Islet of Langerhans (tissue), 1 donor: ENCODE measurements around the gene IMPG1.
"Not testable (repeated sequence)": the region's sequence is repeated elsewhere in the genome, so short reads cannot be mapped to it uniquely, and the experiment has no call there.

Experiments used
- FAIRE-seq: peaks from one replicate; lab custom pipeline; 2011; peaks lifted over from hg19 to GRCh38; lab: Jason Lieb, UNC

Gene IMPG1

DNA sequence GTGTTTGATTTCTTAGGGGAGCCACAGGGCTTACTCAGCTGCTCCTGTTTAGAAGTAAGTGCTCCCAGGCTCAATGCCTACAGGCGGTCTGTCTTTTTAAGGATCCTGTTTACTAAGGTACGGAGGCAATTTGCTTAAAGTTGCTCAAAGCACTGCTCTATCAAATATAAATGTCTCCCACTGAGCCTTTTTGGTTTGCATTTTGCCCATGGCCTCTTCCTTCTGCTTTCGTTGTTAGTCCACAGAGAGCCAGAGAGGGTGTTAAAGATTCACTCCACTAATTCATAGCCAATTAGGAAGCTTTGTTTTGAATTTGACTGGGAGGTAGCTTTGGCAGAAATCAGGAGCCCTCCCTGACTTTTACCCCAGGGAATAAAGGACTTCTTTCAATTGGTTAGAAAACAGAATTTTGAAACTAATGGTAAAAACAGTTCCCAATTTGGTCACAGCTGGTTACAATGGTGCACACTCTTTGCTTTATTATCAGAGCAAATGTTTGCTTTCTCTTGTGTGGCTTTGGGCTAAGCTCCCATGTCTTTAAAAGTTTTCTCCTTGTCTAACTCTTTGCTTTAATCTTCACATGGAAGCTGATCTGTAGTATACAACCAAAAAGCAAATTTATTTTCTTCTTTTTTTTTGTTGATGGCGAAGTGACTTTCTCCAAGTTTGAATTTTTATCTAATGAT, 126.2 kb downstream of the IMPG1 start:
- no peak for FAIRE-seq

DNA sequence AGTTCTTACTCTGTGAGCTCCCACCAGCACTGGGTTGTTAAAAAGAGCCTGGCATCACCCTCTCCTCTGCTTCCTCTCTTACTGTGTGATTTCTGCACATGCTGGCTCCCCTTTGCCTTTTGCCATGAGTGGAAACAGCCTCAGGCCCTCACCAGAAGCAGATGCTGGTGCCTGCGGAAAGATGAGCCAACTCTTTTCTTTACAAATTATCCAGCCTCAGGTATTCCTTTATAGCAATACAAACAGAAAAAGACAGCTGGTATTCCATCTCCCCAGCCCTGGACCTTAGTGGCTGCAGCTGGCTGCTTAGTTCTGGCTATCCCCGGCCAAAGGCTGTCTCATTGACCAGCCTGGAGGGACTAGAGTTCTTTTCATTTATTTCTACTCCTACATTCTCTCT, 129.1 kb downstream of the IMPG1 start:
- FAIRE-seq: no peak

DNA sequence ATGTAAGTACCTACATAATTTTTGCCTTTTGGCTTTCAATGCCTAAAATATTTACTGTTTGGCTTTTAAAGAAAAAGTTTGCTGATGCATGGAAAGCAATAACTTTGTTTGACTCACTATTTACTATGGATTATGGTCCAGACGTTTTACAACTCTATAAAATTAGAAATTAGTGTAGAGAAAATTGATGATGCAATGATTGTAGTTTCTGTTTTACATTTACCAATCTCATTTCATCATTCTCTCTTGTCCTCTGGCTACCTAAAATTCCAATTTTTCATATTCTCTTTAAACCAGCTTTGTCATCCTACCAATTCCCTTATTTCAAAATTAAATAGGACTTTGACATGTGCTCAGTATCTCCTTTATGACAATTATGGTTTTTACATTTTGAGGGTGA, 131.0 kb downstream of the IMPG1 start:
- no peak for FAIRE-seq

DNA sequence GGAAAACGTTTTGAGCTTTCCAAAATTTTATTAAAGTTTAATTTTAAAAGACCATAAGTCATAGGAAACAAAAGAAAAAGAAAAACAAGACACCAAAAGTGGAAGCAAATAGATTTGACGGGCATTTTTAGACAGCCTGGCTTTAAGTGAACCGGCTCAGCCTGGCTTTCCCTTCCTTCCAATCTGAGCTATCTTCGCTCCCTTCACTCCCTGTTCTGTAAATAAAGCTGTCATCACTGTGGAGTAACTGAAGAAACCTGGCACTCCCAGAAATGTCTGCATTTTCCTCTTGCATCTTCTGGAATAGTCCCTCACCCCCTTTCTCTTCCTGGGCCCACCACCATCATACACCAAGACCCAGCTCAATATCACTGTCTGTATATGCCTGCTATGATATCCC, 131.9 kb downstream of the IMPG1 start:
- FAIRE-seq: no peak

DNA sequence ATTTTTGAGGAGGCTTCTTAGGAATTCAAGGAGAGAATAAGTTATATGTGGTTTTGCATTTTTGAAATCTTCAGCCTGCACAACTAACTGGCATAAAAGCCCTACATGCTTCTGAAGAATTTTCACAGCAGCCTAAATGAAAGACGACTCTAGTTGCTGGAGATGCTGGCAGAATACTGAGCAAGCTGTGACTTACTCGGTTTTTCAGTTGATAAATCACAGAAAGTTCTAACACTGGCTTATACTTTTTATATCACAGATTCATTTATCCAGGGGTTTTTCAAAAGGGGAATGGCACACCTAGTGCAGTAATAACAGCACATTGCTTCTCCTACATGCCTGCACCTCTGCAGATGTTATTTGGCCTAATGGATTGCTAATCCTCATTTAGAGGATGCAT, 134.6 kb downstream of the IMPG1 start:
- no peak for FAIRE-seq

DNA sequence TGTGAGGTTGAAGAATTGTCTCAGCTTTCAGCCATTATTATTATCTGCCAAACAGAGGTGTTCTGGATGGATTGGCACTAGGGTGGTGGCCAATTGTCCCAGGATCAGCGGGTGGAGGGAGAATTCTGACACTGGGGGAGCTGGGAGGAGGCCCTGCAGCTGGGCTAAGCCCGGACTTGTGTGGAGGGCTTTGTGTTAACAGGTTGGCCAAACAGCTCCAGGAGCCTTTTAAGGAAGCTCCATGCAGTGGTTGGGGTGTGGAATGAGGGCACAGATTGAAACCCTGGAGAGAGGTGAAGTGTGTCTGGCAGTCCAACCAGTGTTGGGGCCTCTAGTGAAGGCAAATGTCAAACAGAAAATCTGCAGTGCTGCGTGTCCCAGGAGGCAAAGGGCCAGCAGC, 135.8 kb downstream of the IMPG1 start:
- FAIRE-seq: no peak

DNA sequence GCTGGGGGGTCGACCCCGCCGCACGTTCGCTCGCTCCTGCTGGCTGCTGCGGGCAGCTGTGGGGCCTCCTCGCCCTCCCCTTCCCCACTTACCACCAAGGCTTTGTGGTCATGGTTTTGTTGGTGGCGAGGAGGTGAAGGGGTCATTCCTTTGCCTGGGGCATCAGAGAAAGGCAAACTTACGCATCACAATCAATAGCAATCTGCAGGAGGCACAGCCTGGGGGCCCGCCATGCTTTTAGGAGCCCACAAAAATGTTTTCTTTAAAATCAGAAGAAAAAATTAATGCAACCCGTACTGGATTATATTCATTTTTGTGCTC, 137.0 kb downstream of the IMPG1 start:
- FAIRE-seq: no peak

DNA sequence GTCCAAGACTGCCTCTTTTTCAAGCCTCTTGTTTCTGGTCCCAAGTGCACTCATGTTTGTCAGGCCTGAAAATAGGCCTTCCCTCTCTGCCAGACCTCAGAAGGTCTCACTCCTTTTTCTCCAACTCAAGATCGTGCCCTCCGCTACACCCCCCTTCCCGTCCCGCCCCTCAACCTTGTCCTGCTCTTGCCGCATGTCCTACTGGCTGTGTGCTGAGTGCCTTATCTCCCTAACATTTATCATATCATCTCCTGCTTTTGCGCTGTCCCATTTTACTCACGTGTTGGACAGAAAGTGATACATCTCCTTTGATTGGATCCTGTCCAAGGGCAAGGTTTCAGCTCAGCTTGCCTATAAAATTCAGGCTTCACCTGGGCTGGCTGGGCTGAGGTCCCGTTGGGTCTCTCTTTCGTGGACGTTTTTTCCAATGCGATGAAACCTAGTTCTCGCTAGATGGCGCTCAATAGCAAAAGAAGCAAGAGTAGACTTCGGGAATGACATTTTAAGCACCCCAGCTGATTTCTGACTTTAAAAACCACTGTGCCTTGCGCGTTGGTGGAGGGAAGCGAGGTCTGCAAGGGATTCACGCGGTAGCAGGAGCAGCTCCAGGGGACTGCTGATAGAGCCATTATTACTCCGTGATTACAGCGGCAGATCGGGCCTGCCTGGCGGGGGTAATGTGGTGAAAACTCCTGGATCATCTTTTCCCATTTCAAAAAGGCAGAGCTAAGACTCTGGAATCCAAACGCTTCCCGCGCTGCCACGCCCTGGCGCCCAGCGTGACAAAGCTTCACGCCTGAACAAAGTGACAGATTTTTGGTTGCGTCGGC, 137.6 kb downstream of the IMPG1 start:
- FAIRE-seq: peak; percentile 69

DNA sequence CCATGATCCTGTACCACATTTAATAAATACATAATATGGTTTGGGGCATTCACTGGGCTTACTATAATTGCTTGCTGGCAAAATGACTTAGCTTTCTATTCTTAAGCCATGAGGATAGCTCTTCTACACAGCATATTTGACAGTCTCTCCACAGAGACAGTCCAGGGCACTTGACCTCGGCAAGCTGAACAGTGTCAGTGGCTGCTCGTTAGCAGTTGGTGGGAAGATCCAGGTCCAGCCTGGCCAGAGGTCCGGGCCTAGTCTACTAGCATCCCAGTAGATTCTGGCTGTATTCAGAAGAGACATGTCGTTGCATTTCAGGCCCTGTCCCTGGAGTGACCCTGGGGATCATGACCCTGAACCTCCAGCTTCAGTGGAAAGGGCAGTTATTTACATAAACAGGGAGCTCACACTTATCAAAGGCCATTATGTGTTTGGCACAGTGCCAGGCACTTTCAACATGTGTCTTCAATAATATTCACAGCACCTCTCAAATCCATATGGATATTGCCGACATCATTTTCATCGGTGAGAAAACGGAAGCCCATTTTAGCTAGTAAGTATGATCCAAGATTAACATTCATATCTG, 139.0 kb downstream of the IMPG1 start:
- FAIRE-seq: no peak

DNA sequence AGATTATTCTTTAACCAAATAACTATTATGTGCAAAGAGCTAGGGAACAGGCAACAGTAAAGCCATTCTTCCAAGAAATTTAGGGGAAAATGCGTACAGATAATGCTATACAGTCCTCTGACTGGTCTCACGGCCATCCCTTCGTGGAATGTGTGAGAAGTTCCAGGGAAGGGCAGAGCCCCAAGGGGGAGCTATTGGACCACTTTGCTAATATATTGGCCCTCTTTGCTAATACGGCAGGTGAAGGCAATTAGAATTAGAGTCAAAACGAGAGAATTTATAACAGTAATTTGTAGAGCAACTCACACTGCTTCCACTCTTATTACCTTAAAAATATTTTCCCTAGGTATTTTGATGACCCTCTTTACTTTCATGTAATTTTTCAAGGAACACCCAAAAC, 140.4 kb downstream of the IMPG1 start:
- no peak for FAIRE-seq

DNA sequence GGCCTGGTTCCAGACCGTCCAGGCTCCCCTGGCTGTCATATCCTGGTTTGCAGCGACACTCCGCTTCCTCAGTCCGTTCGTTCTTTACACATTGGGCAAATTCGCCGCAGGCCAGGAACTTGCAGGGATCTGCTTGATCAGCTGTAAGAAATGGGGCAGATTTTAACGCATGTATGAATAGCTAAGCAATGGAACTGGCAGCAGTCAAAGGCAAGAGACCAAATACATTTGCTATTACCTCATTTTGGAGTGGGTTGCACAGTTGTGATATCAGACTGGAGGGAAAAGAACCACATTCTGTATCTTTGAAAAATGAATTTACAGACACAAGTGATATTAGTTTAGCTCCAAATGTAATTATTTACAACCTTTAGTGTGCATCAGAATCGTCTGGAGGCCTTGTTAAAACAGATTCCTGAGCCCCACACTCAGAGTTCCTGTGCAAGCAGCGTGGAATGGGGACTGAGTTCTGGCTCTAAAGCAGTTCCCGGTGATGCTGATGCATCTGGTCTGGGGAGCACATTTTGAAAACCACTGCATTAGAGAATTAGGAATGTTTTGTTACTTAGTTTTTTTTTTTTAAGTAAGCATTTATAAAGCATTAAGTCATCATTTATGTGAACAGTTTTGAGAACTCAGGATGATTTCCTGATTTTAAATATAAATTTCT, 141.3 kb downstream of the IMPG1 start:
- FAIRE-seq: no peak

DNA sequence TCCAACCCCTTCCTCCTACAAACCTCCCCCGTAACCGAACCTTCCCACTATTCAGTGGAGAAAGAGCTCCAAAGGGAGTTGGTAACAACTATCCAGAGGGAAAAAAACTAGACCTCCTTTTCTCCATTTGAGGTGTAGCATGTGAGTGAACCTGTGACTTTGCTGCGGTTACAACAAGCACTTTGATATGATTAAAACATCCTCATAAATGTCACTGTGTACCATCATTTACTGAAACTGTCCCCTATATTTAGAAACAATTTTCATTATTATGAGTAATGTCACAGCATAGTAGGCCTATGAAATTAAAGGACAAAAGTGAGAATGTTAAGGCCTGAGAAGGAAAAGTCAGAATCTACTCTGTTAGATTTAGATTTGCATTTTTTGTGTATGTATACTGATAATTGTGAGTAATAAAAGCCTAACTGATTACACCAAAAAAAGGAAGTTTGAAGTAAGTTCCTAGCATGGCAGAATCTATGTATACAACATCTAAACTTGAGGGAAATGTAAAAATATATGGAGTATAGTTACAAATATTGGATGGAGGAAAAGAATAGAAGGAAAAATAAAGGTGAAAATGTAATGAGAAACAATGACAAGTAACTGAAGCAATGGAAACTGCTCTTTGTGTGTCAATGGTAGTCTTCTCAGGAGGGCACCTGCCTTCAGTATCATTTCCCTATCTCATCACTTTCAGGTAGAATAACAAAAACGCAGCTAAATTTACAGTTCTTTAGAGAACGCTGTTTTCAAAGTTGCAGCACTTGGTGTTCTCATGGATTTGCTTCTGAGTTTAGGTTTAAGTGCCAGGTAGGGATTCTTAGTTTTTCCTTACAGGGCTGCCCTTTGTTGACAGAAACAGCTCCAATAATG, 145.9 kb downstream of the IMPG1 start:
- no peak for FAIRE-seq

DNA sequence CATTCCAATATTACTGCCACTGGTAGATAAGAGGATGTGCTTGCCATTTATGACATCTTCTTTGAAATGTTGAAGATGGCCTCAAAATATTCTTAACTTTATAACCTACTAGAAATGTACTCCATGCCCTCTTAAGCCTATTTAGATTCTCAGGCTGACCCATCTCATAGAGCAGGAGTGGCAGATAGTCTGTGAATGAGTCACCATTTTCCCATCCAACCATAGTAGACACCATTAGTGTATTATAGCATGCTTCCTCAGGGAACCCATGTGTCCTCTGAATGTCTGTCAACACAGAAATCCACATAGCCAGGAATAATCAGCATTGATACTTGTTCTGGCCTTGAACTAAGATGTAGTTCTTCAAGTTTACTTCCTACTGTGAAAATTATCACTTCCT, 150.2 kb downstream of the IMPG1 start:
- FAIRE-seq: no peak

DNA sequence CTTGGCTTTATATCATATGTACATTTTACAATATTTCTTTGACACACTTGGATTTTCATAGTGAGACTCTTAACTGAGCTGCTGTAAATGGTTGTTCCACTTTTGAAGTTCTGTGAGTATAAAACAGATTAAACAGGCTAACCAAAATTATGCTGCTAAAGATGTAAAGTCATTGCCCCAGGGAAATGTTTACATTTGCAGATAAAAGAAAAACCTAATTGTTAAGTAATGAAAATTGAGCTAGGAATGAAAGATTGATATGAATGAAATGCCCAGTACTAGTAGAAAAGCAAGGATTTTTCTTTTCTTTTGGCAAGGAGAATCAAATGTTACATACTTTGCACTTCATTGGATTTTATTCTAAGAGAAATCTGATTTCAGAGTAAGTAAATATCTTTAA, 159.4 kb downstream of the IMPG1 start:
- FAIRE-seq: no peak

DNA sequence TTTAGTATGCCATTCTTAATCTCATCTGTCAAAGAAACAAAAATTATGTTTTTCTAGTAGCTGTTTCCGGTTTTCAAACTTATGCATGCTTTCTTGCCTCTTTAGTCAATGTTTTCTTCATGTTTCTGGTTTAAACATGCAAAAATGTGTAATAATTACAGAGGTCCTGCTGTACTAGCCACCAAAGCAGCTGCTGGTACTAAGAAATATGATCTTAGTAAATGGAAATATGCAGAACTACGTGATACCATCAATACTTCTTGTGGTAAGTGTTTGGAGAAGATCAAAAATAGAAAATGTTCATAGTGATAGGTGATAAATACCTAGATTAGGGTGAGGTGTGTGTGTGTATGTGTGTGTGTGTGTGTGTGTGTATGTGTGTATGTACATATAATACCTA, 165.0 kb downstream of the IMPG1 start:
- FAIRE-seq: peak; percentile 45

DNA sequence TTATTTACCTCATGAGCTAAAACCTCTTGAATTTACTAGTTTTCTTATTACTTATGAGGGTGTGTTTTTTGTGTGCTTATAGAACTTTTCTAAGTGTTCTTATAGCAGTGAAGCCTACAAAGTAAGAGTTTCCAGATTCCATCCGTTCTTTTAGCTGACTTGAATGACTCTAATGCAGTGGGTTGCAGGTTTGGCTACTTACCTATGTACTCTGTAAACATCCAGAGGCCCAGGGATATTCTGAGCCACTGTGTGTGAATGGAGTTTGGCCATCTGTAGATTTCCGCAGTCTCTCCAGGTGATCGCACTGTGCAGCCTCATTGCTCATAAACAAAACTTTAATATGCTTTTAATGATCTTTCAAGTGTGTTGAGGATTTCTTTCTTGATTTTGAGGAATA, 165.6 kb downstream of the IMPG1 start:
- no peak for FAIRE-seq

DNA sequence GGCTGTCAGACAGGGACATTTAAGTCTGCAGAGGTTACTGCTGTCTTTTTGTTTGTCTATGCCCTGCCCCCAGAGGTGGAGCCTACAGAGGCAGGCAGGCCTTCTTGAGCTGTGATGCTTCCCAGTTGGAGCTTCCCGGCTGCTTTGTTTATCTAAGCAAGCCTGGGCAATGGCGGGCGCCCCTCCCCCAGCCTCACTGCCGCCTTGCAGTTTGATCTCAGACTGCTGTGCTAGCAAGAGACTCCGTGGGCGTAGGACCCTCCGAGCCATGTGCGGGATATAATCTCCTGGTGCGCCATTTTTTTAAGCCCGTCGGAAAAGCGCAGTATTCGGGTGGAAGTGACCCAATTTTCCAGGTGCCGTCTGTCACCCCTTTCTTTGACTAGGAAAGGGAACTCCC, 167.3 kb downstream of the IMPG1 start:
- not testable (repeated sequence) for FAIRE-seq

DNA sequence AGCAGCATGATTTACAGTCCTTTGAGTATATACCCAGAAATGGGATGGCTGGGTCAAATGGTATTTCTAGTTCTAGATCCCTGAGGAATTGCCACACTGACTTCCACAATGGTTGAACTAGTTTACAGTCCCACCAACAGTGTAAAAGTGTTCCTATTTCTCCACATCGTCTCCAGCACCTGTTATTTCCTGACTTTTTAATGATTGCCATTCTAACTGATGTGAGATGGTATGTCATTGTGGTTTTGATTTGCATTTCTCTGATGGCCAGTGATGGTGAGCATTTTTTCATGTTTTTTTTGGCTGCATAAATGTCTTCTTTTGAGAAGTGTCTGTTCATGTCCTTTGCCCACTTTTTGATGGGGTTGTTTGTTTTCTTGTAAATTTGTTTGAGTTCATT, 172.2 kb downstream of the IMPG1 start:
- not testable (repeated sequence) for FAIRE-seq

DNA sequence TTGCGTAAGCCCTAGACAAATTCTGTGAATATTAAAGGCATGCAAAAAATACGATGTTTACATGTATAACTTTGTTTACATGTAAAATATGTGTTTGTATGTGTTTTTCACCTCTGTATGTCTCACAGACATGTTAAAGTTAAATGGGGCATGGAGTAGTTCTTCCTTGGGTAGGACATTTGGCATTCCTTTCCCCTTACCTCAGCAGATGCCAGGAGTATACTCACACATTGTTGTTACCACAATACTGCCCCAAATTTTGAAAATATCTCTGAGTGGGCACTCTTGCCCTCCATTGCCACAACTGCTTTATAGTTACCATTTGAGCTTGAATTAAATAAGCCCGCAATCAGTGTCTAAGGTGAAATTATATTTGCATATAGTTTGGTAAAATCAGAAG, 175.9 kb downstream of the IMPG1 start:
- no peak for FAIRE-seq

DNA sequence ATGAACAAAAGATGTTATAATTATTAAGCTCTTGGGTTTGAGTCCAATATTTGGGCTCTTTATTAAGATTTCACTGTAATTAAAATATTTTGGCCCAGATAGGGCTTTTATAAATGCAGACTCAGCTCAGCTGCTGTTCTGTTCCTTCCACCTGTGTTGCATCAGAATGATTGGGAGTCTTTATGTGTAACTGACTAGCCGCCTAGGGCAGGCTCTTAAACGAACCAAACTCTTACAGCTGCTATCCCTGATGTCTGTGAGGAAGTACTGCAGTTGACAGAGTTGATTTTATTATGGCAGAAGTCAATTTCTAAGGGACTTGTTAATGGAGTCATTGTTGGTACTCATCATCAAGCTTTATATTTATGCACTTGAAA, 178.7 kb downstream of the IMPG1 start:
- no peak for FAIRE-seq

DNA sequence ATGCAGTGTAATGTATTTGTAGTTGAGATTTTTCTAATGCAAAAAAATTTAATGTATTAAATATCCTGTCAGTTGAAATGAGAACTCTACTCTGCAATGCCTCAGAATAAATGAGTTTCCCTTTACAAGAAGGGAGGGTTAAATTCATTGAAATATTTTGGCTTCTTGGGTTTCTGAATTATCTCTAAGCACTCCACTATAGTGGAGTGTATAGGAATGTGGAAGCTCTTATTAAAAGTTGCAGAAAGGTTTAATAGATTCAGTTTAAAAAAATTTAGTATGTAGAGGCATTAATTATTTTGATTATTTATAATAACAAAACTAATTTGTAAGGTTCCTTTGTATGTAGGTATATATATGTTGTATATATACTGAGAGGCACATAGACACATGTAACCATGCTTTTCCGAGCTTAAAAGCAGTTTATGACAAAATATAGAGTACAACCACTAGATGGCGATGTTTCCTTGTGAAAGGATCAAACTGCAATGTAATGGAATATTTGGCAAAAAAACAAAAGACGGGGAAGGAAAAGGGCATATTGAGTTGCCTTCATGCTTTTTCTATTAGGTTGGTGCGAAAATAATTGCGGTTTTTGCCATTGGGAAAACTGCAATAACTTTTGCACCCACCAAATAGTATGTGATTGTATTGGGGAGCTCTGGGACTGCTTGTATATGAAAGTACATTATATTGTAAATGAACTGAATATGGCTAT, 179.2 kb downstream of the IMPG1 start:
- FAIRE-seq: peak; percentile 98

DNA sequence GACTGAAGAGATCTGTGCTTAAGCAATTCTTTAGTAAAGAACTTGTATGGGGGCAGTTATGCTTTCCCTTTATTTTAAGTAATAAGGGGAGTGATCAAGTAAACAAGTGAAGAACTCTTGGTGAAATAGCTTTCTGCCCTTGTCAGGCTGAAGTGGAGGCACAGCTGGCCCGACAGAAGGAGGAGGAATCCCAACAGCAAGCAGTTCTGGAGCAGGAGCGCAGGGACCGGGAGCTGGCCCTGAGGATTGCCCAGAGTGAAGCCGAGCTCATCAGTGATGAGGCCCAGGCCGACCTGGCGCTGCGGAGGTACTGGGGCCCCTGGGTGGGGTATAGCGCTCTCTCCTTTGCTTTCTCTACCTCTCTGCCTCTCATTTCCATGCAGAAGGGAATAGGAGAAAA, 180.1 kb downstream of the IMPG1 start:
- FAIRE-seq: no peak
